ENCODE results near the gene SCML1. TPM values are rescaled to one million over a fixed set of nuclear protein-coding genes. Genes with fewer than 3 reads are reported as not detected.

SCML1 gene
- total RNA-seq, 1 experiment from 2014 or later = 1.6 TPM

GRCh38 chrX:17758382-17758781 lies 21.1 kb downstream of the SCML1 start:
- no CpG with 5 or more reads among the region's 2 CpGs for WGBS (ENCODE audit: extremely low coverage, insufficient read length, low lambda C conversion rate)
- no peak overlapping the region for H3K27ac Mint-ChIP-seq

More at GRCh38 chrX:17758382-17758781, 21.1 kb downstream of the SCML1 start:
- Histone ChIP-seq H3K23me2 (ENCODE audit: insufficient read length, low read depth, low read length, poor library complexity, severe bottlenecking) (no peaks in the 10 kb centered on the region), H2BK12ac (ENCODE audit: insufficient read length, low read depth, low read length) (no peak overlapping the region), H2AK5ac (ENCODE audit: insufficient read length, low read length) (no peak overlapping the region), H3K18ac (ENCODE audit: insufficient read length, low read depth, low read length) (no peak overlapping the region), H2BK15ac (ENCODE audit: low read depth, low read length) (no peak overlapping the region), H3K9me3 (ENCODE audit: control insufficient read depth, low read depth, low read length) (no peaks in the 10 kb centered on the region), H3T11ph (ENCODE audit: low read length) (no peak overlapping the region), H3K27me3 (ENCODE audit: insufficient read depth, low read length) (no peaks in the 10 kb centered on the region), H3K4me2 (ENCODE audit: insufficient read depth, insufficient read length, low read length) (no peak overlapping the region), H4K8ac (replicated peaks; ENCODE audit: insufficient read length, low read depth, low read length) (no peak overlapping the region), H3K56ac (ENCODE audit: insufficient read length, low read depth, low read length) (no peak overlapping the region), H3K14ac (ENCODE audit: insufficient read depth, low read length) (no peak overlapping the region), H4K20me1 (ENCODE audit: control insufficient read depth, insufficient read depth, insufficient read length) (no peaks in the 10 kb centered on the region), H3K4ac (ENCODE audit: low read depth, low read length) (no peak overlapping the region), H2BK120ac (ENCODE audit: low read depth, low read length, poor library complexity, severe bottlenecking) (no peak overlapping the region), H2BK20ac (ENCODE audit: low read depth, low read length, poor library complexity, severe bottlenecking) (no peak overlapping the region), H3K79me1 (ENCODE audit: insufficient read depth, low read depth, low read length, poor library complexity, severe bottlenecking) (no peaks in the 10 kb centered on the region), H4K91ac (ENCODE audit: insufficient read length, low read depth, low read length) (no peak overlapping the region), H3K23ac (ENCODE audit: insufficient read length, low read depth, low read length) (no peak overlapping the region), H3K4me1 (ENCODE audit: insufficient read depth, low read length) (no peaks in the 10 kb centered on the region), H3K79me2 (ENCODE audit: insufficient read depth, low read length) (no peaks in the 10 kb centered on the region), H3K27ac (ENCODE audit: insufficient read length, low read depth, low read length) (no peak overlapping the region), H2BK5ac (ENCODE audit: insufficient read length, low read length) (no peak overlapping the region), H4K5ac (ENCODE audit: insufficient read length, low read depth, low read length) (no peak overlapping the region), H2AFZ (ENCODE audit: low read length) (no peak overlapping the region), H3K9ac (ENCODE audit: extremely low read depth, insufficient read length, low read length) (no peak overlapping the region)
- Mint-ChIP-seq H3K4me3 (no peak overlapping the region), H3K4me1 (no peaks in the 10 kb centered on the region), H3K36me3 (ENCODE audit: insufficient read depth in 1 of 3, low read depth in 3 of 3) (no peaks in the 10 kb centered on the region), H3K27me3 (ENCODE audit: low read depth) (peaks cover 12% of the 10 kb centered on the region), H3K9me3 (peaks cover 24 to 39% of the 10 kb centered on the region in 2 experiments)
- DNase-seq = no peak
- TF ChIP-seq, protein P1, sequence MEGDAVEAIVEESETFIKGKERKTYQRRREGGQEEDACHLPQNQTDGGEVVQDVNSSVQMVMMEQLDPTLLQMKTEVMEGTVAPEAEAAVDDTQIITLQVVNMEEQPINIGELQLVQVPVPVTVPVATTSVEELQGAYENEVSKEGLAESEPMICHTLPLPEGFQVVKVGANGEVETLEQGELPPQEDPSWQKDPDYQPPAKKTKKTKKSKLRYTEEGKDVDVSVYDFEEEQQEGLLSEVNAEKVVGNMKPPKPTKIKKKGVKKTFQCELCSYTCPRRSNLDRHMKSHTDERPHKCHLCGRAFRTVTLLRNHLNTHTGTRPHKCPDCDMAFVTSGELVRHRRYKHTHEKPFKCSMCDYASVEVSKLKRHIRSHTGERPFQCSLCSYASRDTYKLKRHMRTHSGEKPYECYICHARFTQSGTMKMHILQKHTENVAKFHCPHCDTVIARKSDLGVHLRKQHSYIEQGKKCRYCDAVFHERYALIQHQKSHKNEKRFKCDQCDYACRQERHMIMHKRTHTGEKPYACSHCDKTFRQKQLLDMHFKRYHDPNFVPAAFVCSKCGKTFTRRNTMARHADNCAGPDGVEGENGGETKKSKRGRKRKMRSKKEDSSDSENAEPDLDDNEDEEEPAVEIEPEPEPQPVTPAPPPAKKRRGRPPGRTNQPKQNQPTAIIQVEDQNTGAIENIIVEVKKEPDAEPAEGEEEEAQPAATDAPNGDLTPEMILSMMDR (conservative IDR thresholded peaks at IDR 0.05) = no peak
